HL-60 (cell line): ENCODE data around the gene MAP6D1.

Experiments used
- CTCF ChIP-seq: IDR thresholded peaks from one replicate; pipeline ENCODE4 v1.5.1; 2011; ENCODE audit warnings: low read length, control low read depth, inconsistent platforms; ENCODE audit not compliant: insufficient read depth
- POLR2AphosphoS5 ChIP-seq: IDR thresholded peaks from 2 replicates; pipeline ENCODE4 v1.6.1; 2012; ENCODE audit warnings: low read depth
- REST ChIP-seq: IDR thresholded peaks from 2 replicates; pipeline ENCODE4 v1.6.1; 2012; ENCODE audit warnings: low read depth; ENCODE audit not compliant: insufficient replicate concordance
- SPI1 ChIP-seq: IDR thresholded peaks from 2 replicates; pipeline ENCODE4 v1.6.1; 2012; ENCODE audit warnings: low read depth, mild to moderate bottlenecking, borderline replicate concordance

GRCh38 chr3:183845090-183845489 is 19.7 kb upstream of the MAP6D1 start:
- TF ChIP-seq CTCF, result no peak
- no peak for TF ChIP-seq SPI1
- TF ChIP-seq REST, result no peak
- TF ChIP-seq POLR2AphosphoS5, result no peak
